B cell (primary cell): ENCODE measurements around the gene SIAH3. TPM values are rescaled to one million over a fixed set of nuclear protein-coding genes. Genes with fewer than 3 reads are reported as not detected.

ENCODE experiments used
- ATAC-seq: fragments of 200-7000 bp; cut with Tn5 transposase; one replicate; pipeline ENCODE4 v1.10.0; 2021; ENCODE audit warnings: low read depth, mild to moderate bottlenecking, moderate number of reproducible peaks, moderate library complexity
- CTCF ChIA-PET: fragments of 350-600 bp; sonication (Branson Sonifier 250); formaldehyde crosslinking; loops from one replicate; lab custom pipeline; 2021; ENCODE audit warnings: antibody characterized with exemption, inconsistent platforms; lab: Charles Lee
- POLR2A ChIA-PET: fragments of 350-600 bp; sonication (Branson Sonifier 250); formaldehyde crosslinking; loops from one replicate; lab custom pipeline; 2021; ENCODE audit warnings: antibody characterized with exemption; lab: Charles Lee
- DNase-seq: peaks from one replicate; pipeline ENCODE4 v3.0.0; 2013
- H2AFZ ChIP-seq: 2 replicates; pipeline ENCODE4 v1.6.1; 2012; ENCODE audit warnings: mild to moderate bottlenecking, low read depth, low read length; ENCODE audit not compliant: insufficient read depth, poor library complexity, severe bottlenecking
- H3K27ac ChIP-seq, 2 donors: 1 replicate in 1 of 2; 2 replicates in 1 of 2; pipeline ENCODE4 v1.5.1; 2012 to 2013; ENCODE audit warnings: low read length in 2 of 2, mild to moderate bottlenecking in 2 of 2, moderate library complexity in 1 of 2
- H3K27me3 ChIP-seq, 4 experiments: fragments of 200-600 bp in 1 of 4; sonication (generic) in 1 of 4; replicated peaks in 1 of 4; 1 replicate in 2 of 4; 2 replicates in 2 of 4; pipeline versions ENCODE4 v1.6.1 to v1.7.0; 2013 to 2016; ENCODE audit warnings: low read length in 3 of 4, mild to moderate bottlenecking in 2 of 4, mixed read lengths in 1 of 4, moderate library complexity in 1 of 4; ENCODE audit not compliant: insufficient read depth in 4 of 4, control insufficient read depth in 3 of 4; ENCODE audit errors: control extremely low read depth in 1 of 4
- H3K36me3 ChIP-seq, 2 experiments: replicated peaks in 1 of 2; 1 replicate in 1 of 2; 2 replicates in 1 of 2; pipeline versions ENCODE4 v1.6.1 to v1.7.1; 2013; ENCODE audit warnings: low read length in 1 of 2; ENCODE audit not compliant: insufficient read depth in 2 of 2, control insufficient read depth in 1 of 2; ENCODE audit errors: control extremely low read depth in 1 of 2, extremely low read depth in 1 of 2
- H3K4me1 ChIP-seq, 2 donors: fragments of 200-600 bp in 1 of 2; sonication (generic) in 1 of 2; 1 replicate in 1 of 2; 2 replicates in 1 of 2; pipeline versions ENCODE4 v1.5.1 to v1.6.1; 2013 to 2017; ENCODE audit warnings: low read length in 2 of 2; ENCODE audit not compliant: control insufficient read depth in 2 of 2, insufficient read depth in 2 of 2
- H3K4me2 ChIP-seq: replicated peaks from 2 replicates; pipeline ENCODE3; 2012; ENCODE audit warnings: mild to moderate bottlenecking, low read depth, low read length; ENCODE audit not compliant: poor library complexity, severe bottlenecking
- H3K4me3 ChIP-seq, 5 experiments: fragments of 200-600 bp in 1 of 5; sonication (generic) in 1 of 5; 1 replicate in 3 of 5; 2 replicates in 2 of 5; pipeline versions ENCODE4 v1.5.1 to v1.7.0; 2011 to 2016; ENCODE audit warnings: low read length in 4 of 5, mild to moderate bottlenecking in 4 of 5, low read depth in 2 of 5, control low read depth in 1 of 5, moderate library complexity in 1 of 5; ENCODE audit not compliant: insufficient read depth in 1 of 5; ENCODE audit errors: control extremely low read depth in 1 of 5, extremely low read depth in 1 of 5
- H3K79me2 ChIP-seq: fragments of 200-600 bp; sonication (generic); one replicate; pipeline ENCODE4 v1.6.0; 2016; ENCODE audit warnings: low read length; ENCODE audit not compliant: control insufficient read depth, insufficient read depth
- H3K9ac ChIP-seq: fragments of 200-600 bp; sonication (generic); 2 replicates; pipeline ENCODE4 v1.6.1; 2017; ENCODE audit warnings: mild to moderate bottlenecking, low read length, moderate library complexity
- H3K9me3 ChIP-seq, 3 donors: one replicate each; pipeline versions ENCODE4 v1.6.1 to v1.7.1; 2013; ENCODE audit warnings: low read length in 2 of 3; ENCODE audit not compliant: control insufficient read depth in 2 of 3, insufficient read depth in 1 of 3; ENCODE audit errors: control extremely low read depth in 1 of 3
- H4K20me1 ChIP-seq: 2 replicates; pipeline ENCODE4 v1.6.0; 2012; ENCODE audit warnings: mild to moderate bottlenecking, low read length; ENCODE audit not compliant: insufficient read depth, control insufficient read depth, poor library complexity, severe bottlenecking
- H3K27ac Mint-ChIP-seq: one replicate; pipeline ENCODE4 v1.8.0; 2021; ENCODE audit warnings: mixed read lengths
- H3K27me3 Mint-ChIP-seq: one replicate; pipeline ENCODE4 v1.8.0; 2021; ENCODE audit warnings: mixed read lengths
- H3K4me1 Mint-ChIP-seq: one replicate; pipeline ENCODE4 v1.8.0; 2021; ENCODE audit warnings: mixed read lengths
- H3K4me3 Mint-ChIP-seq: one replicate; pipeline ENCODE4 v1.8.0; 2021; ENCODE audit warnings: mixed read lengths
- H3K9me3 Mint-ChIP-seq: one replicate; pipeline ENCODE4 v1.8.0; 2022; ENCODE audit warnings: mixed read lengths; ENCODE audit not compliant: insufficient read depth
- CTCF ChIP-seq: fragments of 200-600 bp; IDR thresholded peaks from one replicate; pipeline ENCODE4 v1.8.0; 2022; ENCODE audit warnings: antibody characterized with exemption, mild to moderate bottlenecking
- EZH2 ChIP-seq: IDR thresholded peaks from 2 replicates; pipeline ENCODE4 v1.6.1; 2012; ENCODE audit warnings: borderline replicate concordance, low read depth, mild to moderate bottlenecking, moderate library complexity, low read length; ENCODE audit not compliant: insufficient read depth, poor library complexity, severe bottlenecking
- whole genome bisulfite sequencing: methylation state at CpG from one replicate; pipeline ENCODE4 v1.1.5; 2013; ENCODE audit warnings: missing lambda C conversion rate; ENCODE audit not compliant: insufficient coverage; 5-methylcytosine and 5-hydroxymethylcytosine counted together
- intact Hi-C: fragments of 100-400 bp; cut with micrococcal nuclease; formaldehyde crosslinking; loops from one replicate; pipeline ENCODE4 v1.10.0; 2022
- polyA plus RNA-seq: library from polyadenylated mRNA; depleted of rRNA; stranded (reverse); fragments of >200 nt; gene quantifications from 2 replicates; pipeline ENCODE4 v1.2.3, GENCODE V29; 2012
- total RNA-seq, 2 donors: library from RNA; stranded (reverse); fragments of 120-200 nt in 1 of 2; gene quantifications; 1 replicate in 1 of 2; 2 replicates in 1 of 2; pipeline versions ENCODE4 v1.2.3 to v1.2.4, GENCODE V29; 2013 to 2022

The SIAH3 gene
- total and polyA plus RNA-seq, 2 donors (not counting 1 experiment from before 2014, with no cell fraction given), result not detected

- H3K9me3 Mint-ChIP-seq, result no peaks in the 10 kb centered on the region
- POLR2A ChIA-PET, result no interaction called here
- Histone ChIP-seq H3K4me3 (no peak overlapping the region), H3K4me1 (no peaks in the 10 kb centered on the region), H2AFZ (no peak overlapping the region), H3K4me2 (no peak overlapping the region), H3K9me3 (peaks cover 0 to 4% (median 0%) of the 10 kb centered on the region in 3 donors), H3K27ac (no peak overlapping the region), H4K20me1 (no peaks in the 10 kb centered on the region), H3K79me2 (no peaks in the 10 kb centered on the region), H3K27me3 (peaks cover 0 to 4% (median 0%) of the 10 kb centered on the region in 4 experiments), H3K9ac (no peak overlapping the region), H3K36me3 (no peaks in the 10 kb centered on the region)
- peaks cover 16% of the 10 kb centered on the region for H3K27me3 Mint-ChIP-seq
- CTCF ChIA-PET, result no interaction called here
- intact Hi-C loops, result no loop called here
- H3K27ac Mint-ChIP-seq, result no peak overlapping the region
- no peaks in the 10 kb centered on the region for H3K4me1 Mint-ChIP-seq
- DNase-seq (no peak), ATAC-seq (no peak)
- 100% methylated on average over 2 of the region's 2 CpGs for WGBS
- no peak overlapping the region for H3K4me3 Mint-ChIP-seq
- TF ChIP-seq CTCF (no peak), EZH2 (no peak)
These were observed 46.0 kb upstream of the SIAH3 start for GRCh38 chr13:45897562-45897961.

- Mint-ChIP-seq H3K4me3 (no peak overlapping the region), H3K27ac (no peak overlapping the region), H3K4me1 (no peaks in the 10 kb centered on the region), H3K9me3 (no peaks in the 10 kb centered on the region), H3K27me3 (peaks cover 17% of the 10 kb centered on the region)
- 96% methylated on average over 3 of the region's 5 CpGs for WGBS
- peaks cover 0 to 4% (median 0%) of the 10 kb centered on the region in 3 donors for H3K9me3 ChIP-seq
- intact Hi-C loops, result no loop called here
- no peak overlapping the region for H3K4me3 ChIP-seq
- no peaks in the 10 kb centered on the region for H3K36me3 ChIP-seq
- ChIA-PET POLR2A (no interaction called here), CTCF (no interaction called here)
- H3K4me2 ChIP-seq, result no peak overlapping the region
- H3K27ac ChIP-seq, result no peak overlapping the region
- peaks cover 0 to 4% (median 0%) of the 10 kb centered on the region in 4 experiments for H3K27me3 ChIP-seq
- H3K9ac ChIP-seq, result no peak overlapping the region
- ATAC-seq, result no peak
- no peak for DNase-seq
- H2AFZ ChIP-seq, result no peak overlapping the region
- H3K79me2 ChIP-seq, result no peaks in the 10 kb centered on the region
- H3K4me1 ChIP-seq, result no peaks in the 10 kb centered on the region
- no peak for TF ChIP-seq CTCF
- TF ChIP-seq EZH2, result no peak
- no peaks in the 10 kb centered on the region for H4K20me1 ChIP-seq
These were observed 44.7 kb upstream of the SIAH3 start for GRCh38 chr13:45896285-45896684.
